Mesodermal cell (in vitro differentiated cells): ENCODE measurements around the gene CTIF.

Experiments
- H3K27ac ChIP-seq: 2 replicates; pipeline ENCODE4 v1.7.0; 2013; ENCODE audit warnings: mild to moderate bottlenecking, low read depth, low read length, moderate library complexity; ENCODE audit not compliant: severe bottlenecking
- H3K36me3 ChIP-seq: 2 replicates; pipeline ENCODE4 v1.7.1; 2013; ENCODE audit warnings: mild to moderate bottlenecking, low read length, moderate library complexity; ENCODE audit not compliant: control insufficient read depth, insufficient read depth
- H3K4me1 ChIP-seq: one replicate; pipeline ENCODE4 v1.7.1; 2013; ENCODE audit warnings: mild to moderate bottlenecking, low read length; ENCODE audit not compliant: insufficient read depth, control insufficient read depth, poor library complexity, severe bottlenecking
- H3K4me3 ChIP-seq: 2 replicates; pipeline ENCODE4 v1.7.0; 2013; ENCODE audit warnings: low read length, control low read depth, mild to moderate bottlenecking; ENCODE audit not compliant: insufficient read depth, poor library complexity, severe bottlenecking; ENCODE audit errors: extremely low read depth
- H3K9me3 ChIP-seq: 2 replicates; pipeline ENCODE4 v1.7.1; 2013; ENCODE audit warnings: mild to moderate bottlenecking, low read length, moderate library complexity; ENCODE audit not compliant: control insufficient read depth
- WGBS, 2 experiments: methylation state at CpG; one replicate each; pipeline ENCODE4 v1.1.5; 2013; ENCODE audit warnings: missing lambda C conversion rate in 2 of 2; ENCODE audit not compliant: insufficient coverage in 2 of 2; 5-methylcytosine and 5-hydroxymethylcytosine counted together

CTIF gene

DNA sequence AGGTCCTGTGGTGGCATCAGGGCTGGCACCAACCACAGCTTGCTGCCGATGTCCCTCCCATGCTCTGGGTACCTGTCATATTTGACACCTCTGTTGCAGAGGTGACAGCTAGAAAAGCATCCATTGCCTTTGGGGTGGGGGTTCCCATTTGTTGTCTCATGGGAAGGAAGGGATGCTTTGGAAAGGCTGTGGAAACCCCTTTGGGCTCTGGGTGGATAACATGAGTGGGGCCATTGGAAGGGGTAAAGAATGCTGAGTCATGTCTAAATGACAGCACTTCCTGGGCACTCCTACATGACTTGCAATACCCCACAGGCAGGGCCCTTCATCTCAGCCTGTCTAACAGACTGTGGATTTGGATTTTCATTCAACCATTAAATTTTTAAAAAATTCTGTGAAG, 27.8 kb downstream of the CTIF start:
- peaks cover 19% of the 10 kb centered on the region for H3K4me1 ChIP-seq
- WGBS, 2 experiments = 80 to 100% methylated on average over 1 of the region's 1 CpG
- no peaks in the 10 kb centered on the region for H3K9me3 ChIP-seq
- no peak overlapping the region for H3K27ac ChIP-seq
- H3K4me3 ChIP-seq = no peak overlapping the region
- peaks cover 5% of the 10 kb centered on the region for H3K36me3 ChIP-seq

DNA sequence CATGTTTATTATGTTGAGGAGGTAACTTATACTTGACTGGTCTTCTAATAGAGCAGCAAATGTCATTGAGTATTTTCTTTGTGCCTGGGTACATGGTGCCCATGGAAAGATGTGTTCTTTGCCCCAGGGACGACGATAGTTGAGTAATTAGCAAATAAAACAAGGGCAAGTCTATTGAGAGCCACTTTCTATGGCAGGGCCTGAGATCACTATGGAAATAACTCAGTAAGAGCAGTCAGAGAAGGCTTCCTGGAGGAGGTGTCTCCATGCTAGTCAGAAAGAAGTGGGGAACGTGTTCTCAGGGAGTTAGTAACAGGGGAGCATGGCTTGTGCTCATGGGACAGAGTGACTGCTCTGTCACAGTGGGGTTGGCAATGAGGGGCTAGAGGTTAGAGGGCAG, 28.6 kb downstream of the CTIF start:
- H3K4me3 ChIP-seq = no peak overlapping the region
- WGBS, 2 experiments = 86 to 95% methylated on average over 3 of the region's 3 CpGs

DNA sequence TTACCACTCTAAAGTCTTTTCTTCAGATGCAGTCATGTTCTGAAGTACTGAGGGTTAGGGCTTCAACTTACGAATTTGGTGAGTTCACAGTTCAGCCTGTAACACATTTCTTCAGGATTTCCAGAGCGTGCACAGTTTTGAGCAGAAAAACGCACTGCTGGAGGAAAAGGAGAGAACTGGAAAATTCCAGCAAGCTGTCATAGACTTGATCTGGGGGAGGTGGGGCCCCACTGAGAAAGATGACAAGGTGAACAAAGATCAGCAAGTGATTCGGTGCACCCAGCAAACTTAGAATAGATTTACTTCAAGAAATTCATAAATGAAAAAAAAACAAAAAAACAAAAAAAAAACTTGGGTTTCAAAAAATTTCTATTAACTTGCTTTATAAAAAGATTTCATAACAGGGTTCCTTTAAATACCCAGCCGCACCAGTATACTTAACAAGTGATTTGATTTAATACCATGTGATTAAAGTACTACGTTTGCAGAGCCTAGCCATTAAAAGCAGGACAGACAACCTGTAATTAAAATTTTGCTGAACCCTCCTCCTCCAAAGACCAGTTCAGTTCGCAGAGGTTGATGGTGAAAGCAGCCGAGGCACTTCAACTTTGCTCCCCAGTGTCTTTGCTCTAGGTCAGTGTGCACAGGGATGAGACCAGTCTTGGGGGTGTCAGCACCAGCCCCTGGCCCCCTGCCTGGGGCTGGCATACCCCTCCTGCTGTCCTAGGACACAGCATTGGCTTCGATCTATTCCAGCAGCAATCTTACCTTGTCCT, 30.5 kb downstream of the CTIF start:
- Histone ChIP-seq H3K4me1 (peaks cover 10% of the 10 kb centered on the region), H3K4me3 (no peak overlapping the region), H3K9me3 (no peaks in the 10 kb centered on the region), H3K27ac (no peak overlapping the region), H3K36me3 (peaks cover 5% of the 10 kb centered on the region)
- 95 to 100% methylated on average over 5 of the region's 9 CpGs for WGBS, 2 experiments

More for the DNA sequence above, 28.6 kb downstream of the CTIF start:
- no peaks in the 10 kb centered on the region for H3K9me3 ChIP-seq
- no peak overlapping the region for H3K27ac ChIP-seq
- peaks cover 5% of the 10 kb centered on the region for H3K36me3 ChIP-seq
- H3K4me1 ChIP-seq = peaks cover 17% of the 10 kb centered on the region

DNA sequence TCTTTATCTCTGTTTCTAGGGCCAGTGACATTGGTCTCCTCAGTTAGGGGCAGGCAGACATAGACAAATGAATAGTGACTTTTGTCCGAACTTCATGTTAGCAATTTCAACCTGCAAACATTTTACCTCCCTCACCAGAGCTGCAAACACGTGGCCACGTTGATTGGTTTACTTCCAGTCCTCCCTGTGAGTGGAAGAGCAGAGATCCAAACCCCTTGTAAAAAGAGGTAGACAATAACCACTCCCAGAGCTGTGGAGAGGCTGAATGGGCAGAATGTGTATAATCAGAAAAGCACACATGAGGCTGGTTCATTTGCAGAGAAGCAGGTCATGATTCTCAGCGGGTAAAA, 31.1 kb downstream of the CTIF start:
- no peak overlapping the region for H3K27ac ChIP-seq
- H3K9me3 ChIP-seq = no peaks in the 10 kb centered on the region
- peaks cover 10% of the 10 kb centered on the region for H3K4me1 ChIP-seq
- peaks cover 5% of the 10 kb centered on the region for H3K36me3 ChIP-seq
- WGBS, 2 experiments = 86 to 100% methylated on average over 1 of the region's 4 CpGs
- H3K4me3 ChIP-seq = no peak overlapping the region

DNA sequence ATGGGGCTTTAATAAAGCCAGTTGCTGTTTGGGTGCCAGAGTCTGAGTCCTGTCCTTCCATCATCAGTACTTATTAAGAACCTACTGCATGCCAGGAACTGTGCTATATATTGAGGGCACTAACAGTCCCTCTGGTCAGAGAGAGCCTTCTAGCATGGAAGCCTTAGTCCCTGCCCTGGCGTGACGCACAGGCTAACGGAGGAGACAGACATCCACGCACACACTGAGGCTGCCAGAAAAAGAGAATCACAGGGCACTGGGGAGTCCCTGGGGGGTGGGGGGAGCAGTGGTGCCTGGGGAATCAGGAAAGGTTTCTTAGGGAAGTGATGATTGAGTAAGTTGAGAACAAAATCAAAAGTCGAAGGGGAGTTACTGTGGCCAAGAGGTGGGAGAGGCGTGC, 31.5 kb downstream of the CTIF start:
- WGBS, 2 experiments = 87 to 95% methylated on average over 5 to 6 of the region's 6 CpGs

DNA sequence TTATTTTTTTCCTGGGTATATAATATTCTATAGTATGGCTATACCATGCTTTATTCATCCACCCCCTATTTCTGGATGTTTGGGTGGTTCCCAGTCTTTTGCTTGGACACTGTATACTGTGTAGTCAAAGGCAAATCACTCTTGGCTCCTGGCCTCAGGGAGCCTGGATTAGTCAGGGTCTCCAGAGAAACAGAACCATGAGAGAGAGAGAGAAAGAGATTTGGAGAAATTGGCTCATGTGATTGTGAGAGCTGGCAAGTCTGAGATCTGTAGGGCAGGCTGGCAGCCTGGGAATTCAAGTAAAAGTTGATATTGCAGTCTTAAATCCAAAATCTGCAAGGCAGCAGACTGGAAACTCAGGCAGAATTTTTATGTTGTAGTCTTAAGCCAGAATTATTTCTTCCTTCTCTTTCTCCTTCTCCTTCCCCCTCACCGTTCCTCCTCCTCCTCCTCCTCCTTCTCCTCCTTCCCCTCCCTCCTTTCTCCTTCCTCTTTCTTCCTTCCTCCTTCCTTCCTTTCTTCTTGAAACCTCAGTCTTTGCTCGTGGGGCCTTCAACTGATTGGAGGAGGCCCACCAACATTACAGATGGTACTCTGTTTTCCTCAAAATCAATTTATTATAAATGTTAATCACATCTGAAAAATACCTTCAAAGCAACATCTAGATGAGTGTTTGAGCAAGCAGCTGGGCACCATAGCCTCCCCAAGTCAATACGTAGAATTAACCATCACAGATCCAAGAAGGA, 33.0 kb downstream of the CTIF start:
- Histone ChIP-seq H3K4me1 (peaks cover 4% of the 10 kb centered on the region), H3K9me3 (no peaks in the 10 kb centered on the region), H3K27ac (no peak overlapping the region), H3K36me3 (peaks cover 21% of the 10 kb centered on the region), H3K4me3 (no peak overlapping the region)
- WGBS, 2 experiments = 93 to 100% methylated on average over 1 to 2 of the region's 3 CpGs

More for the DNA sequence above, 31.5 kb downstream of the CTIF start:
- Histone ChIP-seq H3K4me1 (peaks cover 10% of the 10 kb centered on the region), H3K4me3 (no peak overlapping the region), H3K36me3 (peaks cover 6% of the 10 kb centered on the region), H3K9me3 (no peaks in the 10 kb centered on the region), H3K27ac (no peak overlapping the region)

DNA sequence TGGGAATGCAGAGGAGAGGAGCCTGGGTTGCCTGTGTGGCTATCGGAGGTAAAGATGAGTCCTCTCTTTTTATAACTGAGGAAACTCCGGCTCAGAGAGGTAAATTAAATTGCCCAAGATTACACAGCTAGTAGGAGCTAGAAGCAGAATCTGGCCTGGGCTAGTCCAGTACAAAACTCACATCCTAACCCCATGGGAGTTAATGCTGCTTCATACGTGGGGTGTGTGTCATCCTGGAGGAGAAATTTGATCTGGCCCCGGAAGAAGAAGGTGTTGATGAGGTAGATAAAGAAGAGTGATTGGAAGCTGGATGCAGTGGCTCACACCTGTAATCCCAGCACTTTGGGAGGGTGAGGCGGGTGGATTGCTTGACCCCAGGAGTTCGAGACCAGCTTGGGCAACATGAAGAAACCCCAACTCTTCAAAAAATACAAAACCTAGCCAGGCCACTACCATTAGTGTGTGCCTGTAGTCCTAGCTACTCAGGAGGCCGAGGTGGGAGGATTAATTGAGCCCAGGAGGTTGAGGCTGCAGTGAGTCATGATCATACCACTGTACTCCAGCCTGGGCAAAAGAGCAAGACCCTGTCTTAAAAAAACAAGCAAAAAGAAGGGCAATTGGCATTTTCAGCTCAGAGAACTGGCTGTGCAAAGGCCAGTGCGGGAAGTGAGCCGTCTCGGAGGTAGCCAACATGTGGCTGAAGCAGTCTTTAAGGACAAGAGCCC, 33.7 kb downstream of the CTIF start:
- peaks cover 4% of the 10 kb centered on the region for H3K4me1 ChIP-seq
- H3K9me3 ChIP-seq = no peaks in the 10 kb centered on the region
- no peak overlapping the region for H3K27ac ChIP-seq
- peaks cover 24% of the 10 kb centered on the region for H3K36me3 ChIP-seq
- no peak overlapping the region for H3K4me3 ChIP-seq
- 82 to 91% methylated on average over 6 to 7 of the region's 10 CpGs for WGBS, 2 experiments

DNA sequence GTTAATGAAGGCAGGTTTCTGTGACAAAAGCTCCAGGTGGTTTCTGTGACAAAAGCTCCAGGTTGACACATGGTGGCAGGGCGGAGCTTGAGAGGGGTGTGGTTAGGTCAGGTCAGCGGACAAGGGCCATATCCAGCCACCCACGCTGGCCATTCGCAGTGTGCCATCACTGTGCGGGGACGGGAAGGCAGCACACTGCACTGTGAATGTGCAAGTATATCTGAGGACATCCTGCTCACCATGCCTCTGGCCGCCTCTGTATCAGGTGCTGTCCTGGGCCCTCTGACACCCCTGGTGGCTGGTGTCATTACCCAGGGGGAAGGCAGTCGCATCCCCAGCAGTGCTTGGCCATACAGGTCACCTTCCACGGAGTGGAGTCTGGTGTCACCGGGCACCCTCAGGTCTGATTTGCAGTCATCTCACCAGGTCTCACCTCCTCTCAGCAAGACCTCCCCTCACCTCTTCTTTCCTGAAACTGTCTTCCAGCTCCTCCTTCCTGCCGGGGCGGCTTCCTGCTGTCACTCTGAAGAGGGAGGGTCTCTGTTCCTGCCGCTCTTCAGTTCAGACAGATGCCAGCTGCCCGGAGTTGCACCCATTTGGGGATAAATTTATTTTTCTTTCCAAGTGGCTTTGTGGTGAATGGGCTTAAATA, 34.9 kb downstream of the CTIF start:
- 86 to 92% methylated on average over 10 to 12 of the region's 14 CpGs for WGBS, 2 experiments
- no peak overlapping the region for H3K27ac ChIP-seq
- H3K4me3 ChIP-seq = no peak overlapping the region
- H3K4me1 ChIP-seq = peaks cover 4% of the 10 kb centered on the region
- H3K36me3 ChIP-seq = peaks cover 24% of the 10 kb centered on the region
- no peaks in the 10 kb centered on the region for H3K9me3 ChIP-seq

DNA sequence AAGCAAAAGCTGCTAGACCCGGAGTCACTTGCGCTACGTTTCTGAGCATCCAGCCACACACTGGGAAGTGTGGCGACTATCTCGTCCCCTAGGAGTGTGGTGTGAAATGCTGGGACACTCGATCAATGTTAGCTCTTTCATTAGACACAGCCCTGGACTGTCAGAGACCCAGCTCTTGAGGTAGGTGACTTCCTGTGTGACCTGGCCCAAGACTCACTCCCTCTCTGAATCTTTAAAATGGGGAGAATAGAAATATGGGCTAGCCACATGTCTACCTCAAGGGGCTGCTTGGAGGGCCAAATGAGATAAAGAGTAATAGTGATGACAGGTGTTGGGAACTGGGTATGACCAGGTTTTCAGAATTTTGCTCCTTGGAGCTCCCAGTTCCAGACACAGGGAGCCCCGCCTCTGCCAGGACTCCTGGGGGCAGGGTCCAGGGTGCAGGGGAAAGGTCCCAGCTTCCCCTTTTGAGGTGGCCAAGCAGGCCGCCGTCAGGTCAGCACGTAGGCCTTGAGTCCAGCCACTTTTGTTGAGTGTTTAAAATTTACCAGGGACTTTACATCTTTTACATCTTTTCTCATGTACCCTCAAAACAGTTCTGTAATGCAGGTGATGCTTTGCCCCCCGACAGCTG, 36.0 kb downstream of the CTIF start:
- no peak overlapping the region for H3K4me3 ChIP-seq
- H3K9me3 ChIP-seq = no peaks in the 10 kb centered on the region
- H3K27ac ChIP-seq = no peak overlapping the region
- peaks cover 4% of the 10 kb centered on the region for H3K4me1 ChIP-seq
- peaks cover 20% of the 10 kb centered on the region for H3K36me3 ChIP-seq
- 81 to 87% methylated on average over 7 to 10 of the region's 11 CpGs for WGBS, 2 experiments

DNA sequence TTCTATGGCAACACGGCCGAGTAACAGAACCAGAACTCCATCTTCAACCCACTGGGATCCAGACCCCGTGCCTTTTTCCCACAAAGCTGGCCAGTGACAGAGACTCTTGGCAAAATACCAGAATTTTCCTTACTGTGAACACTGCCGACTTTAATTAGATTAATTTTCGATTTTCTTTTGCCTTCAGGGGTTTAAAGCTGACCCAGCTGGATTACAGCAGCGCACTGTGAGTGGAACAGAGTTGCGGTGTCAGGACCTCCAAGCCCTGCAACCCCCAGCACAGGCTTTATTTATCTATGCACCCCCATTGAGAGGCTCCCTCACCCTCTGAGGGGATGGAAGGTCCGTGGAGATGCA, 36.4 kb downstream of the CTIF start:
- Histone ChIP-seq H3K9me3 (no peaks in the 10 kb centered on the region), H3K4me3 (no peak overlapping the region), H3K4me1 (peaks cover 4% of the 10 kb centered on the region), H3K27ac (no peak overlapping the region), H3K36me3 (peaks cover 19% of the 10 kb centered on the region)
- WGBS, 2 experiments = 91 to 92% methylated on average over 6 to 8 of the region's 8 CpGs
